Tongue (tissue), 2 donors: ENCODE measurements around the gene TTYH3. TPM values are rescaled to one million over a fixed set of nuclear protein-coding genes. Genes with fewer than 3 reads are reported as not detected.
"Not testable (repeated sequence)": the region's sequence is repeated elsewhere in the genome, so short reads cannot be mapped to it uniquely, and the experiment has no call there.

Source experiments
- DNase-seq: peaks from one replicate; pipeline ENCODE4 v3.0.0-alpha.2; 2015
- total RNA-seq: library from RNA; depleted of rRNA; stranded (reverse); fragments of >200 nt; gene quantifications from one replicate; pipeline ENCODE4 v1.2.3, GENCODE V29; 2014

TTYH3 gene
- total RNA-seq, 1 donor from 2014 or later: 43.5 TPM

DNA sequence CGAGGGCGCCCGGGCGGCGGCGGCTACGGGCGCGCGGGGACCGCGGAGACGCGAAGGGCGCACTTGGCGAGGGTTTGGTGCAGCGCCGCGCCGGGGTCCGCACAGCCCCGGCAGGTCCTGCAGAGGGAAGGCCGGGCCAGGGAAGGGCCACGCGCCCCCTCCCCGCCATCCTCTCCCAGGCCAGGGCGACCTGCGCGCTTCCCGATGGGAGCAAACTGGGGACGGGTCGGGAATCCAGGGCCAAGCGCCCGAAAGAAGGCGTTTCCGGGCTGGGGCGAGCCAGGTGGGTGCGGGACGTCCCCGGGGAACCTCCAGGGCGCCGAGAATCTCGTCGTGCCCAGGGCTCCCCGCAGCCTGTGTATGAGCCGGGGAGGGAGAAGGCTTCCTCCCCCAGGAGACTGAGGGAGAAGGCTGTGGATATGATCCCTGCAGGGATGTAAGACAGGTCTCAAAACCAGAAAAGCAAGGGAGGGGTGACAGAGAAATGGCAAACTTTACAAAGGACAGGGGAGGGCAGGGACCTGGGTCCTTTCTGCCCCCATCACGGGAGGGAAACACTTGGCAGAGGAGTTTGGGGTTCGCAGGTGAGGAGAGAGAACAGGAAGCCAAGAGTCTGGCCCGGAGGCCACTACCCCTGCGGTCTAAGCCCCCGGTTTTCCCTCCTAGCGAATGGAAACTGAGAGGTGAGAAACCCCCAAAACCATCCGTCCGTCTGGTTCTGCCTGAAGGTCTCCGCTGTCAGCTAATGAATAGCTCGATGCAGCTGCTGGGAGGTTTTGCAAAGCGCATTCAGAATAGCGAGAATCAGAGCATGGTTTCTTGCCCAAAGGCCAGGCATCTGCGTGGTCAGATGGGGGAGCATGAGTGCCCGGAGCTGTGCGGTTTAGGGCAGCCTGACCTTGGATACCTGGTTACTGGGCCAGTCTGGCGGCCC is 56.9 kb downstream of the TTYH3 start:
- DNase-seq: no peak

DNA sequence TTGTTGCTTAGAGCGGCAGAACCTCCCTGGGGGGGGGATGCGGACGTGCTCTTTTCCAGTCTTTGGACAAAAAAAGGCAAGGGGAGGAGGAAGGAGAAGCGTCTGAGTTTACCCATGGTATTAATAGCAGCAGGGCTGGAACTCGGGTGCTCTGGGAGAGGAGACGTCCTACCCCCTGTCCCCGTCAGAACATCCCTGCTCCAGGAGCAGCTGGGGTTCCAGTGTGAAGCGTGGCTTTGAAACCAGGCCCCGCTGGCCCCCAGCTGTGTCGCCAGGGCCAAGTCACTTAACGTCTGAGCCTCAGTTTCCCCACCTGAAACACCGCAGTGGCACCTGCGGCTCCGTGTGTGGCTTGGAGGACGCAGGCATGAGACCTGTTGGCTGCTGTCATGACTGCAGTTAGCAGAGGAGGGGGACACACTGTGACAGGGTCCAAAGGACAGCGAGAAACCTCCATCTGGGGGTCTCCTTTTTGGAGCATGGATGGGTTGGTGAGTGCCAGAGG is 57.6 kb downstream of the TTYH3 start:
- no peak for DNase-seq

DNA sequence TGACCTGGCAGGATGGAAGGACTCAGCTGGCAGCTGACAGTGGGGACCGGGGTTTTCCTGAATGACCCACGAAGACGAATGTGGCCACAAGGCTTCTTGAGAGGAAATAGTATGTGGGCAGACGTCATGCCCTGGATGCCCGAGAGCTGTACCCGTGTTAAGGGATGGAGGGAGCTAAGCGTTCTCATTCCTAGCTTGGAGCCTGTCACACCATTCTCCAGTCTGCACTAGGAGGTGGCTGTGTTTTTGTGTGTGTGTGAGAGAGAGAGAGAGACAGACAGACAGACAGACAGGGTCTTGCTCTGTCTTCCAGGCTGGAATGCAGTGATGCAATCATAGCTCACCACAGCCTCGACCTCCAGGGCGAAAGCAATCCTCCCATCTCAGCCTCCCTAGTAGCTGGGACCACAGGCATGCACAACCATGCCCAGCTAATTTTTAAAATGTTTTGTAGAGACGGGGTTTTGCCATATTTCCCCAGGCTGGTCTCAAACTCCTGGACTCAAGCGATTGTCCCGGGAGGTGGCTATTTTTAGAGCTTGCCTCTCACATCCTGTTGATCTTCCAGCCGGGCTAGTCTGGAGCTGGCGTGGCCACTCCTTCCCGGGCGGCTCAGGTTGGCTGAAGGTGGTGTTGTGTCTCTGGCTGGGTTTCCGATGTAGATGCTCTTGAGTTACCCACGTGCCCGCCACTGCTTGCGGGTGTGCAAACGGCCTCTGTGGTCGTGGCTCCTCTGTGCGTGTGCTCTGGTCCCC is 58.3 kb downstream of the TTYH3 start:
- DNase-seq: no peak

DNA sequence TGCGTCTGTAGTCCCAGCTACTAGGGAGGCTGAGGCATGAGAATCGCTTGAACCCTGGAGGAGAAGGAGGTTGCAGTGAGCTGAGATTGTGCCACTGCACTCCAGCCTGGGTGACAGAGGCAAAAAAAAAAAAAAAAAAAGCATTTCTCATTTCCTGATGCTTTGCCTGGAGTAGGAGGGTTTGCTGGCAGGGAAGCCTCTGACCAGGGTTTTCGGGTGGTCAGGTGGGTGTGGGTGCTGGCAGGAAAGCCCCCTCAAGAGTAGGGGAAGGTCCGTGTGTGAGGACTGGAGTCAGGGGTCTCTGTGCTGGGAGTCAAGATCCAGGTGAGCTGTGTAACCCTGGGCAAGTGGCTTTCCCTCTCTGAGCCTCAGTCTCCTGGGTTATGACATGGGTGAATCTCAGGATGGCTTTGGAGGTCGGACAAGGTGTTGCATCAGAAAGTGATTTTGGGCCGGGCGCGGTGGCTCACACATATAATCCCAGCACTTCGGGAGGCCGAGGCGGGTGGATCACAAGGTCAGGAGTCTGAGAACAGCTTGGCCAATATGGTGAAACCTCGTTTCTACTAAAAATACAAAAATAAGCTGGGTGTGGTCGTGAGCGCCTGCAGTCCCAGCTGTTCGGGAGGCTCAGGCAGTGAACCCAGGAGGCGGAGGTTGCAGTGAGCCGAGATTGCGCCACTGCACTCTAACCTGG is 59.4 kb downstream of the TTYH3 start:
- no peak for DNase-seq

DNA sequence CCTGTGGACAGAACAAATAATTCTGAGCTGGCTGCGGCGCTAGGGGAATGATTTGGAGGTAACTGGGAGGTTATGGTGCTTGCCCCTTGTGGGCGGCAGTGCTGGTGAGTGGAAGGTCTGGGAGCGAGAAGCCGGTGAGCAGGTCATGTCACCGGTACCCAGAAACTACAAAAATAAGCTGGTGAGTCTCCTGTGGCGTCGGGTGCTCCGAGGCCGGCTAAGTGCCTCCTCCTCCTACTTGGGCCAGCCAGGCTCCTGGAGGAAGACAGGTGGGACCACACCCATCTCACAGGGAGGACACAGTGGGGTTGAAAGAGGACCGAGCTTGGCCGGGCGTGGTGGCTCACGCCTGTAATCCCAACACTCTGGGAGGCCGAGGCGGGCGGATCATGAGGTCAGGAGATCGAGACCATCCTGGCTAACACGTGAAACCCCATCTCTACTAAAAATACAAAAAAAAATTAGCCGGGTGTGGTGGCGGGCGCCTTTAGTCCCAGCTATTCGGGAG is 60.2 kb downstream of the TTYH3 start:
- not testable (repeated sequence) for DNase-seq

DNA sequence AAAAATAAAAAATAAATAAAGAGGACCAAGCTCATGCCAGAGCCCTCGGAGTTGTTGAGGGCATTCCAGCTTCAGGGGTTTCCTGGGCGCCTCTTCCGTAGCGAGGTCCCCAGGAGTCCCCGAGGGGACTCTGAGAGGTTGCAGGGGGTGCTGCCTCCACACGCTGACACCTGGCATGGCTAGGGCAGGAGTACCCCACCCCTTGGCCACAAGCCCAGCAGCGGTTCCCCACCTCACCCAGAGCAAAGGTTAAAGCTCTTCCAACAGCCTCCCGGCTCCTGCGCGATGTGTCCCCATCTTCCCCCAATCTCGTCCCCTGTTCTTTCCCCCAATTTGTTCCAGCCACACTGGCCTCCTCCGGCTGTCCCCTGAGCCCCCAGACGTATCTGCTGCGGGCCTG is 60.8 kb downstream of the TTYH3 start:
- DNase-seq: no peak

DNA sequence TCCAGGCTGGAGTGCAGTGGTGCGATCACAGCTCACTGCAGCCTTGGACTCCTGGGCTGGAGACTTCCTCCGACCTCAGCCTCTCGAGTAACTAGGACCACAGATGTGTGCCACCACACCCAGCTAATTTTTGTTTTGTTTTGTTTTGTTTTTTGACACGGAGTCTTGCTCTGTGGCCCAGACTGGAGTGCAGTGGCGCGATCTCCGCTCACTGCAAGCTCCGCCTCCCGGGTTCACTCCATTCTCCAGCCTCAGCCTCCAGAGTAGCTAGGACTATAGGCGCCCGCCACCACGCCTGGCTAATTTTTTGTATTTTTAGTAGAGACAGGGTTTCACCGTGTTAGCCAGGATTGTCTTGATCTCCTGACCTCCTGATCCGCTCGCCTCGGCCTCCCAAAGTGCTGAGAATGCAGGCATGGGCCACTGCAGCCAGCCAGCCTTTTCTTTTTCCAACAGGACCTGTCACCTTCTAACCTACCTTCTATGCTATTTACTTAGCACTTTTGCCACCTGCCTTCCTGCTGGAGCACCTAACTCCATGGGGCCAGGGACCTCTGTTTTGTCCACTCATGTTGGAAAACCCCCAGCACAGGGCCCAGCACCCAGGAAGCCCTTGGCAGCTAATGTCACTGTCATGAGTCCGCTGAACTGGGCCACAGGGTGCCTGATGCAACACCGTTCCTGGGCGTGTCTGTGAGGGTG is 61.8 kb downstream of the TTYH3 start:
- not testable (repeated sequence) for DNase-seq

DNA sequence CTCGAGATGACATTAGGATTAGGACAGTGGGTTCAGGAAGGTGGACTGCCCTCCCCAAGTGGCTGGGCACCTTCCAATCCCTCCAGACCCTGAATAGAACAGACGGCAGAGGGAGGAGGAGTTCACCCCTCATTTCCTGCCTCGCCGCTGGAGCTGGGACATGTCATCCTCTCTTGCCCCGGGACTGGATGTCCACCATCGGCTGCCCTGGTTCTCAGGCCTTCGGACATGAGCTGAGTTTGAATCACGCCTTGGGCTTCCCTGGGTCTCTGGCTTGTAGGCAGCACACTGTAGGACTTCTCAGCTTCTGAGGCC is 62.3 kb downstream of the TTYH3 start:
- not testable (repeated sequence) for DNase-seq

DNA sequence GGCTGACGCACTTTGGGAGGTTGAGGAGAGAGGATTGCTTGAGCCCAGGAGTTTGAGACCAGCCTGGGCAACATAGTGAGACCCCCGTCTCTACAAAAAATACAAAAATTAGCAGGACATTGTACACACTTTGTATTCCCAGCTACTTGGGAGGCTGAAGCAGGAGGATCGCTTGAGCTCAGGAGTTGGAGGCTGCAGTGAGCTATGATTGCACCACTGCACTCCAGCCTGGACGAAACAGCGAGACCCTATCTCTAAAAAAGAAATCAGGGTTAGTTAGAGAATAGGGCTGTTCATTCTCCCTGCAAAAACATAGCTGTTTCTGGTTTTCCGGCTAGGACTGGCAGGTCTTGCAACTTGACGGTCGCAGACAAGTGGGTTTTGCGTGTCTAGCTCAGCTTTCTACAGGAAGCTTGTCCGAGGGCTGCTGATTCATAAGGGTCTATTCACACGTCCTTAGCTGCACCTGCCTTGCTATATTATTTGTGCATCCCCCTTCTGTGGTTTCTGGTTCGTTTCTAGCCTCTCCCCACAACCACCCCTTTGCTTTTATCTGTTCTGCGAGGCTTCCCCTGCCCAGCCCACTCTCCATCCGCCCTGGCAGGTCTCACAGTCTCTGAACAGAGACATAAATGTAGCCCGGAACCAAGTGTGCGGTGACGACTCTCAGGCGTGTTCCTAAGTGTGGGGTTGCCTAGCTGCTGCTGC is 66.9 kb downstream of the TTYH3 start:
- no peak for DNase-seq

DNA sequence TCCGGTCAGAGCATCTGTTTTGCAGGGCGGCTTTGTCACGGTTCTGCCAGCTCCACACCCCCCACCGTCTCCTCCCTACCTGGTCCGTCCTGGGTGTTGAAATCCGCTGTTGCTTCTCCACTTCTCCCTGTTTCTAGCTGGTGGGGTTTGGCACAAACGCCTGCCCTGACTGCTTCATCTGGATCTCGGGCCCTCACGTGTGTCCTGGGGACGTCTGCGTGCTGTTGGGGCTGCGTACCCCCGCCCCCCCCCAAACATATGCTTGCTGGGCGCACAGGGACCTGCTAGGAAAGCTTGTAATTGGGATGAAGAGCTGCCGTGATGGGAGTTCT is 67.5 kb downstream of the TTYH3 start:
- DNase-seq: no peak

DNA sequence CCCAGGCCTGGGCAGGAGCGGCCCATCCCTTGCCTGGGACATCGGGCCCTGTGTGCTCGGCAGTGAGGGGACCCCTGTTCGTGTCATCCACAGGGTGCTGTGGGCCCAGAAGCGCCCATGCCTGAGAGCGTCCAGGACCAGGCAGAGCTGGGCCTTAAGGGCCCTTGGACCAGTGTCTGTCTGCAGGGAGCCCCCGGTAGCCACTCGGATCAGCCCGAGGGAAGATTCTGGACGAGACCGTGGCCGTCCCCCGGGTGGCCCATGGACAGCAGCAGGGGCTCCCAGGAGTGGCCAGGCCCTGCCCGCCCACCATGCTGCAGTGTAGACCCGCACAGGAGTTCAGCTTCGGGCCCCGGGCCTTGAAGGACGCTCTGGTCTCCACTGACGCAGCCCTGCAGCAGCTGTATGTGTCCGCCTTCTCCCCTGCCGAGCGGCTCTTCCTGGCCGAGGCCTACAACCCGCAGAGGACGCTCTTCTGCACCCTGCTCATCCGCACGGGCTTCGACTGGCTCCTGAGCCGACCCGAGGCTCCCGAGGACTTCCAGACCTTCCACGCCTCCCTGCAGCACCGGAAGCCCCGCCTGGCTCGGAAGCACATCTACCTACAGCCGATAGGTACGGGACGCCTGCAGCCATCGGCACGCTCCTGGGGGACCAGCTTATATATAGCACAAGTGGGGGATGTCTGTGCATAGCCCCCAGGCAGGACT is 68.5 kb downstream of the TTYH3 start:
- DNase-seq: no peak

DNA sequence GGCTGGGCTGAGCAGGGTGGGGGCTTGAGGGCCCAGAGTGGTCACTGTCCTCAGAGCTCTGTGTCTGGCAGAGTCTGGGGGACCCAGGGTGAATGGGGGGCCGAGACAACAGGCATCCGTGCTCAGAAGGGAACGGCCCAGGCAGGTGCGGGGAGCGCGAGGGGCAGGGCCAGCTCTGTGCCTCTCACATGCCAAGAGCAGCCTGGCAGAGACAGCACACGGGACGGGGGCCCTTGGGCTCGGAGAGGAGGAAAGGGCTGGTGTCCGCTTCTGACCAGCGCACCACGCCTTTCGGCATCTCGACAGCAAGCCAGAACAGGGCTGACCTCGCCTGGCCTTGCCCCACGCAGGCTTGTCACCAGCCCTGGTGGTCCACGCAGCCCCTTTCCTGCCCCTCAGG is 69.6 kb downstream of the TTYH3 start:
- DNase-seq: no peak

DNA sequence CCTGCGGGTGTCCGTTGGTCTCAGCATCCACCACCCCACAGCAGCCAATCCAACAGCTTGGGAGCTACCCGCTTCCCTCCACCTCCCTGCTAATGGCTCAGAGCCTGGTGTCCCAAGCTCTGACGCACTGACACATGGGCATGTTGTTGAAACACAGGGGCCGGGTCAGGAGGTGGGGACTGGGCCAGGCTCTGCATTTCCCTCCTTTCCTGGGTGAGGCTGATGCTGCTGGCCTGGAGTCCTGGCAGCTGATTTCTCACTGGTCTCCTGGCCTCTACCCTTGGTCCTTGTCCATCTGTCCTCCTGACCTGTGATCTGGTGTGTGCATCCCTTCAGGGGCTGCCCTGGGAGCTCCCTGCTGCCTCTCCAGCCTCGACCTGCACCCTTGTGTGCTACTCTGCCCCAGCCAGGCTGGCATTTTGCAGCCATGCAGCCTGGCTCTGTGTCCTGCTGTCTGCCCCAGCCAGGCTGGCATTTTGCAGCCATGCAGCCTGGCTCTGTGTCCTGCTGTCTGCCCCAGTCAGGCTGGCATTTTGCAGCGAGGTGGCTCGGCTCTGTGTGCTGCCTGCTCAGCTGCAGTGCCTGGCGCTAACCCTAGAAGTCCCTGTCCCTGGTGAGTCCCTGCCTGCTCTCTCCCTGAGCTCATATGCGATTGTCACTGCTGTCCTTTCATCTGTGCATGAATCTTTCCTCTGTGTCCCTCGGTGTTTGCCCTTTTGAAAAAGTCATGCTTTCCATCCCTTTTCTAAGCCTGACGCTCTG is 70.2 kb downstream of the TTYH3 start:
- DNase-seq: no peak

DNA sequence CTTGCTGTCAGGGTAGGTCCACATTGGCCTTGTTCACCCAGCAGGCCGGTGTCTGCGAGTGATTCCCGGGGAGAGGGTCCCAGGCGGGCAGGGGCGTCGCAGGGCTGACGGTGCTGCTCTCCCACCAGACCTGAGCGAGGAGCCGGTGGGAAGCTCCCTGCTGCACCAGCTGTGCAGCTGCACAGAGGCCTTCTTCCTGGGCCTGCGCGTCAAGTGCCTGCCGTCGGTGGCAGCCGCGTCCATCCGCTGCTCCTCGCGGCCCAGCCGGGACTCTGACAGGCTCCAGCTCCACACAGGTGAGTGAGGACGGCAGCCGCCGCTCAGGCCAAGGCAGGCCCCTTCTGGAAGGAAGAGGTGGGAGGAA is 70.8 kb downstream of the TTYH3 start:
- no peak for DNase-seq

DNA sequence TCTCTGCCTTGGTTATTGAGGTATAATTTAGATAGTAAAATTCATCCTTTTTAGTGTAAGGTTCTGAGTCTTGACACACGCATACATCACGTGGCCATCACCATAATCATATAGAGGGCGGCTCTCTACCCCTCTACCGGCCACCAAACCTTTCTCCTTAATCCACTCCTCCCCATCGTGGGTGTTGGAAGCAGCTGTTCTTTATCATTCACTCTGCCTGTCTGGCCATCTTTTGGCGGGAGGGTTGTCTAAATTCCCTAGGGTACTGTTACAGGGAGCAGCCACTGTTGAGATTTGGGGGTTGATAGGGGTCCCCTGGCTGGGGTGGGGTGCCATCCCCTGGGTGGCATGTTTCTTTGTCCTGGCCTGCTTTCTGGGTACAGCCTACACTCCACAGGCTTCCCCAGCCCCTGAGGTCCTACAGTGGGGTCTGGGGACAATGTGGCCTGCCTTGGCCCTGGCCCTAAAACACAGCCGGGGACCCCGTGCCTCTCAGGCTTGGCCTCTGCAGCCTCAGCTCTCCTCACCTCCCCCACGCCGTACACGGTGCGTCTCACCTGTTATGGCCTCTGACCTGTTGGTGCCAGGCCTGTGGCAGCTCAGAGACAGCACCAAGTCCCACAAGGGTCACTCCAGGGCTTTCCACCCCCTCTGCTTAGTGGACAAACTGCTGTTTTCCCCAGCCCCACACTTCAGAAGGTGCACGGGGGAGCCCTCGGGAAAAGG is 73.7 kb downstream of the TTYH3 start:
- DNase-seq: no peak

DNA sequence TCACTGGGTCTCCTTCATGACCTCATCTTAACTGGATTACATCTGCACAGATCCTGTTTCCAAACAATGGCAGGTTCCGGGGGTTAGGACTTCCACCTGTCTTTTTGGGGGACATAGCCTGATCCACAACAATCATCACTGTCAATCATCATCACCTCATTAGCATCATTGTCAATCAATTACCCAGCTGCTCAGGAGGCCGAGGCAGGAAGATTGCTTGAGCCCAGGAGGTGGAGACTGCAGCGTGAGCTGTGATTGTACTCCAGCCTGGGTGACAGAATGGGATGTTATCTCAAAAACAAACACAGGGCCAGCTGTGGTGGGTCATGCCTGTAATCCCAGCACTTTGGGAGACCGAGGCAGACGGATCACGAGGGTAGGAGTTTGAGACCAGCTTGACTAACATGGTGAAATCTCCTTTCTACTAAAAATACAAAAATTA is 74.9 kb downstream of the TTYH3 start:
- DNase-seq: no peak

DNA sequence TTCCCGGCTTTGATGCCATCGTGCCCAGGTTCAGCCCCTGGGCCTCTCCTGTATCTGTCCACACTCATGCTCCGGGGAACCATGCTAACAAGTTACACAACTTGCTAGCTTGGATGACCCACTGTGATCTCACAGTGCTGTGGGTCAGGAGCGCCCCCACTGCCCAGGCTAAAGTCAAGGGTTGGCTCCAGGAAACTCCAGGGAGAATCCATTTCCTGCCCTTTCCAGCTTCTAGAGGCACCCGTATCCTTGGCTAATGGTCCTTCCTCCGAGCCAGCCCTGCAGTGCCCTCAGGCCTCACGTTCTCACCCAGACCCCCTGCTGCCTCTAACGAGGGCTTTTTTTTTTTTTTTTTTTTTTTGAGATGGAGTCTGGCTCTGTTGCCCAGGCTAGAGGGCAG is 75.7 kb downstream of the TTYH3 start:
- DNase-seq: no peak

DNA sequence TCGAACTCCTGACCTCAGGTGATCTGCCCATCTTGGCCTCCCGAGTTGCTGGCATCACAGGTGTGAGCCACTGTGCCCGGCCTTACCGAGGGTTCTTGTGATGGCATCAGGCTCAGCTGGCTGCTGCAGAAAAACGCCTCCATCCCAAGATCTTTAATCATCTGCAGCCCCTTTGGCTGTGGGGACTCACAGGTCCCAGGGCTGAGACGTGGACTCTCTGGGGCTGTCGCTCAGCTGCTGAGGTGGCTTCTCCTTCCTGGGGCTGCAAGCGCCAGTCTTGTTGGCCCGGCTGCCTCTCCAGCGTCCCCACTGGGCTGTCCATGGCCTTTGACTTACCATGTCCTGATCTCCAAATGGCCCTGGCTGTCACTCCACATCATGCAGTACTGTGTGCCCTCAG is 76.3 kb downstream of the TTYH3 start:
- DNase-seq: no peak
